Chondrocyte (in vitro differentiated cells): Measurements from ENCODE around the gene ITGA7. TPM values are rescaled to one million over a fixed set of nuclear protein-coding genes. Genes with fewer than 3 reads are reported as not detected.

Experiments
- DNase-seq: peaks from one replicate; pipeline ENCODE4 v3.0.0; 2021; ENCODE audit warnings: mixed read lengths, low spot score
- H3K27ac Mint-ChIP-seq: one replicate; pipeline ENCODE4 v1.8.0; 2021; ENCODE audit warnings: mild to moderate bottlenecking, moderate library complexity, mixed read lengths; ENCODE audit not compliant: unreplicated experiment
- H3K27me3 Mint-ChIP-seq: 2 replicates; pipeline ENCODE4 v1.8.0; 2021; ENCODE audit warnings: low read depth, mixed read lengths
- H3K36me3 Mint-ChIP-seq: 2 replicates; pipeline ENCODE4 v1.8.0; 2021; ENCODE audit warnings: low read depth, mixed read lengths
- H3K4me1 Mint-ChIP-seq: 2 replicates; pipeline ENCODE4 v1.8.0; 2021; ENCODE audit warnings: low read depth, mild to moderate bottlenecking, mixed read lengths
- H3K4me3 Mint-ChIP-seq: one replicate; pipeline ENCODE4 v1.8.0; 2021; ENCODE audit warnings: mild to moderate bottlenecking, moderate library complexity, mixed read lengths; ENCODE audit not compliant: unreplicated experiment
- H3K9me3 Mint-ChIP-seq: 2 replicates; pipeline ENCODE4 v1.8.0; 2021; ENCODE audit warnings: low read depth, mixed read lengths
- total RNA-seq: library from RNA; stranded (reverse); gene quantifications from 3 replicates; pipeline ENCODE4 v1.2.1, GENCODE V29; 2021
- TF ChIP-seq, protein P1 (sequence below): fragments of 200-600 bp; sonication (generic); IDR thresholded peaks from 2 replicates; pipeline ENCODE4 v1.5.0; 2021; ENCODE audit warnings: antibody characterized with exemption, mild to moderate bottlenecking, moderate library complexity

Gene ITGA7
- total RNA-seq, 1 donor from 2014 or later, result 31.6 TPM

GRCh38 chr12:55704824-55705718, 2.6 kb downstream of the ITGA7 start:
- TF ChIP-seq, protein P1, sequence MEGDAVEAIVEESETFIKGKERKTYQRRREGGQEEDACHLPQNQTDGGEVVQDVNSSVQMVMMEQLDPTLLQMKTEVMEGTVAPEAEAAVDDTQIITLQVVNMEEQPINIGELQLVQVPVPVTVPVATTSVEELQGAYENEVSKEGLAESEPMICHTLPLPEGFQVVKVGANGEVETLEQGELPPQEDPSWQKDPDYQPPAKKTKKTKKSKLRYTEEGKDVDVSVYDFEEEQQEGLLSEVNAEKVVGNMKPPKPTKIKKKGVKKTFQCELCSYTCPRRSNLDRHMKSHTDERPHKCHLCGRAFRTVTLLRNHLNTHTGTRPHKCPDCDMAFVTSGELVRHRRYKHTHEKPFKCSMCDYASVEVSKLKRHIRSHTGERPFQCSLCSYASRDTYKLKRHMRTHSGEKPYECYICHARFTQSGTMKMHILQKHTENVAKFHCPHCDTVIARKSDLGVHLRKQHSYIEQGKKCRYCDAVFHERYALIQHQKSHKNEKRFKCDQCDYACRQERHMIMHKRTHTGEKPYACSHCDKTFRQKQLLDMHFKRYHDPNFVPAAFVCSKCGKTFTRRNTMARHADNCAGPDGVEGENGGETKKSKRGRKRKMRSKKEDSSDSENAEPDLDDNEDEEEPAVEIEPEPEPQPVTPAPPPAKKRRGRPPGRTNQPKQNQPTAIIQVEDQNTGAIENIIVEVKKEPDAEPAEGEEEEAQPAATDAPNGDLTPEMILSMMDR, result no peak
- peak; percentile 44 for DNase-seq
- H3K27ac Mint-ChIP-seq, result no peak overlapping the region
- no peaks in the 10 kb centered on the region for H3K9me3 Mint-ChIP-seq
- H3K4me1 Mint-ChIP-seq, result peaks cover 39% of the 10 kb centered on the region
- H3K4me3 Mint-ChIP-seq, result peak overlapping the region; percentile 51
- H3K27me3 Mint-ChIP-seq, result peaks cover 20% of the 10 kb centered on the region
- H3K36me3 Mint-ChIP-seq, result no peaks in the 10 kb centered on the region

GRCh38 chr12:55703901-55704761, 3.6 kb downstream of the ITGA7 start:
- TF ChIP-seq, protein P1, result no peak
- peak; percentile 54 for DNase-seq
- Mint-ChIP-seq H3K27ac (no peak overlapping the region), H3K4me1 (peaks cover 36% of the 10 kb centered on the region), H3K4me3 (peak overlapping the region; percentile 34), H3K36me3 (no peaks in the 10 kb centered on the region), H3K9me3 (no peaks in the 10 kb centered on the region), H3K27me3 (peaks cover 12% of the 10 kb centered on the region)

GRCh38 chr12:55703288-55703687, 4.4 kb downstream of the ITGA7 start:
- TF ChIP-seq, protein P1, result no peak
- H3K4me3 Mint-ChIP-seq, result peak overlapping the region; percentile 34
- H3K9me3 Mint-ChIP-seq, result no peaks in the 10 kb centered on the region
- H3K27me3 Mint-ChIP-seq, result peaks cover 7% of the 10 kb centered on the region
- H3K36me3 Mint-ChIP-seq, result no peaks in the 10 kb centered on the region
- peak overlapping the region; percentile 1 for H3K27ac Mint-ChIP-seq
- DNase-seq, result peak; percentile 33
- peaks cover 29% of the 10 kb centered on the region for H3K4me1 Mint-ChIP-seq

- H3K9me3 Mint-ChIP-seq, result no peaks in the 10 kb centered on the region
- TF ChIP-seq, protein P1, result no peak
- no peak overlapping the region for H3K27ac Mint-ChIP-seq
- H3K4me3 Mint-ChIP-seq, result no peak overlapping the region
- peak; percentile 75 for DNase-seq
- no peaks in the 10 kb centered on the region for H3K36me3 Mint-ChIP-seq
- H3K27me3 Mint-ChIP-seq, result peaks cover 4% of the 10 kb centered on the region
- H3K4me1 Mint-ChIP-seq, result peaks cover 25% of the 10 kb centered on the region
Observed at GRCh38 chr12:55702861-55703260, 4.8 kb downstream of the ITGA7 start.
